Measurements from ENCODE around the gene PRCP. TPM values are rescaled to one million over a fixed set of nuclear protein-coding genes. Genes with fewer than 3 reads are reported as not detected.
"Not testable (repeated sequence)": the region's sequence is repeated elsewhere in the genome, so short reads cannot be mapped to it uniquely, and the experiment has no call there.

The PRCP gene
- total RNA-seq, 1 experiment from 2014 or later: 22.7 TPM

- BruUV-seq (replicated peaks): no TSS peak
- CTCF ChIA-PET: interaction anchor here (0.6 to 0.7 kb wide), 2 partner anchors 28 to 60 kb away, joined by 3 to 5 read pairs; no protein-coding TSS in a partner anchor
- peak; percentile 31 for TF ChIP-seq CTCF (IDR thresholded peaks at IDR 0.05; ENCODE audit: unreplicated experiment)
- no peaks in the 10 kb centered on the region for H3K27me3 Mint-ChIP-seq (ENCODE audit: unreplicated experiment)
- no peaks in the 10 kb centered on the region for H3K9me3 Mint-ChIP-seq (ENCODE audit: low read depth, unreplicated experiment)
- H3K36me3 Mint-ChIP-seq (ENCODE audit: insufficient read depth, unreplicated experiment): no peaks in the 10 kb centered on the region
- no peaks in the 10 kb centered on the region for H3K4me1 Mint-ChIP-seq (ENCODE audit: low read depth, unreplicated experiment)
- intact Hi-C loops (cut with micrococcal nuclease; ENCODE audit: unreplicated experiment): loop anchor here (1.0 kb wide), 1 partner anchor 60 kb away; no protein-coding TSS in a partner anchor
- peak; percentile 16 for DNase-seq
- H3K27ac Mint-ChIP-seq (ENCODE audit: unreplicated experiment): no peak overlapping the region
- H3K4me3 Mint-ChIP-seq (ENCODE audit: low read depth, unreplicated experiment): no peak overlapping the region
Observed at GRCh38 chr11:82927264-82927880, 27.1 kb upstream of the PRCP start.

GRCh38 chr11:82924522-82925224 lies 24.4 kb upstream of the PRCP start:
- H3K36me3 Mint-ChIP-seq (ENCODE audit: insufficient read depth, unreplicated experiment): no peaks in the 10 kb centered on the region
- BruUV-seq (replicated peaks): no TSS peak
- CTCF ChIA-PET: no interaction called here
- TF ChIP-seq CTCF (IDR thresholded peaks at IDR 0.05; ENCODE audit: unreplicated experiment): no peak
- H3K9me3 Mint-ChIP-seq (ENCODE audit: low read depth, unreplicated experiment): no peaks in the 10 kb centered on the region
- H3K4me3 Mint-ChIP-seq (ENCODE audit: low read depth, unreplicated experiment): no peak overlapping the region
- intact Hi-C loops (cut with micrococcal nuclease; ENCODE audit: unreplicated experiment): no loop called here
- no peaks in the 10 kb centered on the region for H3K4me1 Mint-ChIP-seq (ENCODE audit: low read depth, unreplicated experiment)
- no peaks in the 10 kb centered on the region for H3K27me3 Mint-ChIP-seq (ENCODE audit: unreplicated experiment)
- DNase-seq: no peak
- H3K27ac Mint-ChIP-seq (ENCODE audit: unreplicated experiment): no peak overlapping the region

DNA sequence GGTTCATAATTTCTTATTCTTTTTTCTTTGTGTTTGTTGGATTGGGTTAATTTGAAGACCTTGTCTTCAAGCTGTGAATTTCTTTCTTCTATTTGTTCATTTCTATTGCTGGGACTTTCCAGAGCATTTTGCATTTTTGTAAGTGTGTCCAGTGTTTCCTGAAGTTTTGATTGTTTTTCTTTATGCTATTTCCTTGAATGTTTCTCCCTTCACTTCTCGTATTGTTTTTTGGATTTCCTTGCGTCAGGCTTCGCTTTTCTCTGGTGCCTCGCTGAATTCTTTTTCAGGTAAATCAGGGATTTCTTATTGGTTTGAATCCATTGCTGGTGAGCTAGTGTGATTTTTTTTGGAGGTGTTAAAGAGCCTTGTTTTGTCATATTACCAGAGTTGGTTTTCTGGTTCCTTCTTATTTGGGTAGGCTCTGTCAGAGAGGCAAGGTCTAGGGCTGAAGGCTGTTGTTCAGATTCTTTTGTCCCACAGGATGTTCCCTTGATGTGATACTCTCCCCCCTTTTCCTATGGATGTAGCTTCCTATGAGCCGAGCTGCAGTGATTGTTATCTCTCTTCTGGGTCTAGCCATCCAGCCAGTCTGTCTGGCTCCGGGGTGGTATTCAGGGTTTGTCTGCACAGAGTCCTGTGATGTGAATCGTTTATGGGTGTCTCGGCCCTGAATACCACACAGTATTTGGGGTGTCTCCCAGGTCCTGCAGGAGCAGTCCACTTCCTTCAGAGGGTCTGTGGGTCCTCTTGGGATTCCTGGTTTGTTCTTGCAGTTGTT lies 22.4 kb upstream of the PRCP start:
- CTCF ChIA-PET; intact Hi-C loops (cut with micrococcal nuclease; ENCODE audit: unreplicated experiment); H3K27me3 Mint-ChIP-seq (ENCODE audit: unreplicated experiment); BruUV-seq (replicated peaks); H3K4me1 Mint-ChIP-seq (ENCODE audit: low read depth, unreplicated experiment); H3K9me3 Mint-ChIP-seq (ENCODE audit: low read depth, unreplicated experiment); H3K4me3 Mint-ChIP-seq (ENCODE audit: low read depth, unreplicated experiment); H3K27ac Mint-ChIP-seq (ENCODE audit: unreplicated experiment); H3K36me3 Mint-ChIP-seq (ENCODE audit: insufficient read depth, unreplicated experiment); DNase-seq: not testable (repeated sequence)

GRCh38 chr11:82920227-82920626 lies 20.0 kb upstream of the PRCP start:
- BruUV-seq (replicated peaks); DNase-seq; CTCF ChIA-PET; H3K4me3 Mint-ChIP-seq (ENCODE audit: low read depth, unreplicated experiment); H3K4me1 Mint-ChIP-seq (ENCODE audit: low read depth, unreplicated experiment); H3K36me3 Mint-ChIP-seq (ENCODE audit: insufficient read depth, unreplicated experiment); H3K27me3 Mint-ChIP-seq (ENCODE audit: unreplicated experiment); intact Hi-C loops (cut with micrococcal nuclease; ENCODE audit: unreplicated experiment); H3K27ac Mint-ChIP-seq (ENCODE audit: unreplicated experiment); H3K9me3 Mint-ChIP-seq (ENCODE audit: low read depth, unreplicated experiment): not testable (repeated sequence)

GRCh38 chr11:82919786-82920185 lies 19.6 kb upstream of the PRCP start:
- H3K36me3 Mint-ChIP-seq (ENCODE audit: insufficient read depth, unreplicated experiment); BruUV-seq (replicated peaks); intact Hi-C loops (cut with micrococcal nuclease; ENCODE audit: unreplicated experiment); H3K27ac Mint-ChIP-seq (ENCODE audit: unreplicated experiment); DNase-seq; CTCF ChIA-PET; H3K4me1 Mint-ChIP-seq (ENCODE audit: low read depth, unreplicated experiment); H3K4me3 Mint-ChIP-seq (ENCODE audit: low read depth, unreplicated experiment); H3K9me3 Mint-ChIP-seq (ENCODE audit: low read depth, unreplicated experiment); H3K27me3 Mint-ChIP-seq (ENCODE audit: unreplicated experiment): not testable (repeated sequence)
